ENCODE data around the gene XPO6. TPM values are rescaled to one million over a fixed set of nuclear protein-coding genes. Genes with fewer than 3 reads are reported as not detected.

Gene XPO6
- total RNA-seq, 1 experiment from 2014 or later, result 106 TPM

DNA sequence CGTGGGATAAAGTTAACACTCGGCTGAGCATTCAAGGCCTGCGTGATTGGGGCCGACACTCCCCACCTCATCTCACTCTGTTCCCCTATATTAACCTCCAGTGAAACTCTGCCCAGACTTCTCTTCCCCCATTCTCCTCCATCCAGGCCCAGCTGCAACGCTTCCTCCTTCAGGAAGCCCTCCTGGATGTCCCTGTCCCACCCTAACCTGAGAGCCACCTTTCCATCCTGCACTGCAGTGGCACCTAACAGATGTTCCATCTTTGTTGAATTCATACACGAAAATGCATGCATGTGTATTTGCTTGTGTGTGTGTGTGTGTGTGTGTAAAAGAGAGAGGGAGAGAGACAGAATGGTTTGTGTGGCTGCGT lies 48.0 kb upstream of the XPO6 start:
- ChIA-PET POLR2A (ENCODE audit: unreplicated experiment) (no interaction called here), CTCF (no interaction called here)
- Histone ChIP-seq H2AFZ (ENCODE audit: low read length) (no peak overlapping the region), H3K4me1 (ENCODE audit: insufficient read depth, low read length) (no peaks in the 10 kb centered on the region), H3K36me3 (ENCODE audit: low read depth, low read length) (no peaks in the 10 kb centered on the region), H3K27ac (ENCODE audit: low read length) (no peak overlapping the region), H3F3A (ENCODE audit: low read length, unreplicated experiment) (no peaks in the 10 kb centered on the region), H3K9ac (ENCODE audit: low read length) (no peak overlapping the region), H3K4me2 (ENCODE audit: low read length) (no peak overlapping the region), H3K79me2 (ENCODE audit: low read length) (no peaks in the 10 kb centered on the region), H3K9me2 (replicated peaks; ENCODE audit: low read length) (no peaks in the 10 kb centered on the region), H3K9me3 (ENCODE audit: low read length) (no peaks in the 10 kb centered on the region), H3K4me3 (ENCODE audit: low read length) (no peak overlapping the region), H3K27me3 (ENCODE audit: low read length) (0 out of 2 replicates have a peak, but pooled peaks cover 5% of the 10 kb centered on the region), H4K20me1 (ENCODE audit: low read length) (no peaks in the 10 kb centered on the region)
- TF ChIP-seq, protein P1, sequence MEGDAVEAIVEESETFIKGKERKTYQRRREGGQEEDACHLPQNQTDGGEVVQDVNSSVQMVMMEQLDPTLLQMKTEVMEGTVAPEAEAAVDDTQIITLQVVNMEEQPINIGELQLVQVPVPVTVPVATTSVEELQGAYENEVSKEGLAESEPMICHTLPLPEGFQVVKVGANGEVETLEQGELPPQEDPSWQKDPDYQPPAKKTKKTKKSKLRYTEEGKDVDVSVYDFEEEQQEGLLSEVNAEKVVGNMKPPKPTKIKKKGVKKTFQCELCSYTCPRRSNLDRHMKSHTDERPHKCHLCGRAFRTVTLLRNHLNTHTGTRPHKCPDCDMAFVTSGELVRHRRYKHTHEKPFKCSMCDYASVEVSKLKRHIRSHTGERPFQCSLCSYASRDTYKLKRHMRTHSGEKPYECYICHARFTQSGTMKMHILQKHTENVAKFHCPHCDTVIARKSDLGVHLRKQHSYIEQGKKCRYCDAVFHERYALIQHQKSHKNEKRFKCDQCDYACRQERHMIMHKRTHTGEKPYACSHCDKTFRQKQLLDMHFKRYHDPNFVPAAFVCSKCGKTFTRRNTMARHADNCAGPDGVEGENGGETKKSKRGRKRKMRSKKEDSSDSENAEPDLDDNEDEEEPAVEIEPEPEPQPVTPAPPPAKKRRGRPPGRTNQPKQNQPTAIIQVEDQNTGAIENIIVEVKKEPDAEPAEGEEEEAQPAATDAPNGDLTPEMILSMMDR (conservative IDR thresholded peaks at IDR 0.05; ENCODE audit: low read depth, low read length), result no peak
- TF ChIP-seq EZH2phosphoT487 (IDR thresholded peaks at IDR 0.05; ENCODE audit: borderline replicate concordance, low read length) (no peak), EZH2 (IDR thresholded peaks at IDR 0.05; ENCODE audit: low read length, unreplicated experiment) (no peak)
- no peak for ATAC-seq
- no TSS peak for BruUV-seq (replicated peaks)
- DNase-seq, result no peak
- intact Hi-C loops (cut with micrococcal nuclease), result no loop called here

DNA sequence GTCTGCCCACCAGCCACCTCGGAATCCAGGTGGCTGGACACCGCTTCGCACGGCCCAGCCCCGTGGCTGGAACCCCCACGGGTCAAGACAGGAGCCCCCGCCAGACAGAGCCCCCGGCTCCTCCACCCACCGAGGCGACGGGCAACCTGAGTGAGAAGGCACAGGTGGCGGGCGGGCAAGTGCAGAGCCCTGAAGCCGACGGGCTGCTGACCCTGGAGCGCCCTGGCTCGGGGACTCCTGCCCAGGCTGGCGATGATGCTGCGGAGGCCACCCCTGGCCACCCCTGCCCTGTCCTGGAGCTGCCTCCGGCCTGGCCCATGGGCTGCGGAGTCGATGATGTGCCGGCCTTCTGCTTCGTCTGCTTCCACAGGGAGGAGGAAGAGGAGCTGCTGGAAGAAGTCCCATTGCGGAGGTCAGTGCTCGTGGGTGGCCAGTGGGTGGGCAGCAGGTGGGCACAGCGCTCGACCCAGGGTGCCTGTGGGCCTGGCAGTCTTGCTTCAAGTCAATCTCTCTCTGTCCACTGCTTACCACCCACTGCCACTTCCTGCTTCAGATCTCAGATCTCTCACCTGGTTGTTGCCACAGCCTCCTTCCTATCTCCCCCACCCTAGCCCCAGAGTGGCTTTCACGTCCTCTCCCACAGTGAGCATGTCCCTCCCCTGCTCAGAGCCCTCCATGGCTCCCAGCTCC lies 47.5 kb upstream of the XPO6 start:
- no peaks in the 10 kb centered on the region for H3K4me1 ChIP-seq (ENCODE audit: insufficient read depth, low read length)
- TF ChIP-seq EZH2 (IDR thresholded peaks at IDR 0.05; ENCODE audit: low read length, unreplicated experiment), result no peak
- TF ChIP-seq, protein P1 (conservative IDR thresholded peaks at IDR 0.05; ENCODE audit: low read depth, low read length), result no peak
- TF ChIP-seq EZH2phosphoT487 (IDR thresholded peaks at IDR 0.05; ENCODE audit: borderline replicate concordance, low read length), result no peak
- H3K4me3 ChIP-seq (ENCODE audit: low read length), result no peak overlapping the region
- no peaks in the 10 kb centered on the region for H3K79me2 ChIP-seq (ENCODE audit: low read length)
- intact Hi-C loops (cut with micrococcal nuclease), result no loop called here
- BruUV-seq (replicated peaks), result no TSS peak
- H2AFZ ChIP-seq (ENCODE audit: low read length), result no peak overlapping the region
- DNase-seq (no peak), ATAC-seq (no peak)
- H3F3A ChIP-seq (ENCODE audit: low read length, unreplicated experiment), result no peaks in the 10 kb centered on the region
- no peaks in the 10 kb centered on the region for H3K9me3 ChIP-seq (ENCODE audit: low read length)
- ChIA-PET POLR2A (ENCODE audit: unreplicated experiment) (no interaction called here), CTCF (no interaction called here)
- no peaks in the 10 kb centered on the region for H3K9me2 ChIP-seq (replicated peaks; ENCODE audit: low read length)
- H3K36me3 ChIP-seq (ENCODE audit: low read depth, low read length), result no peaks in the 10 kb centered on the region
- no peaks in the 10 kb centered on the region for H4K20me1 ChIP-seq (ENCODE audit: low read length)
- H3K27me3 ChIP-seq (ENCODE audit: low read length), result 0 out of 2 replicates have a peak, but pooled peaks cover 5% of the 10 kb centered on the region
- H3K4me2 ChIP-seq (ENCODE audit: low read length), result no peak overlapping the region
- no peak overlapping the region for H3K9ac ChIP-seq (ENCODE audit: low read length)
- H3K27ac ChIP-seq (ENCODE audit: low read length), result no peak overlapping the region

DNA sequence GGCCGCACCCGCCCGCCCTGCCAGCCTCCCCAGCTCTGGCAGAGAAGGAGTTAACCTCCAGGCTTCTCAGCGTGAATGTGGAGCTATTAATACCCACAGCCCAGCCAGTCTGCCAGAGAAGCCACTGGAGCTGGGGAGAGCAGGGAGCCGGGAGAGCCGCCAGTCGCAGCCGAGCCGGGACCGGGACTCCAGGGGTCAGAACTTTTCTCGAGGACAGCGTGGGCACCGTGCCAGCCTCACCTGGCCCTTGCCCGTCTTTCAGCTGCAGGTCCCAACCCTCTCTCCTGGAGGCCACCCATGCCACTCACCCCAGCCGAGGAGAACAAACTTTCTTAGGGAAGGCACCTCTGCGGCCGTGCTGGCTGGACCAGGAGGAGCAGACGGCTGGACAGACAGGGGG lies 46.8 kb upstream of the XPO6 start:
- ChIA-PET POLR2A (ENCODE audit: unreplicated experiment) (no interaction called here), CTCF (no interaction called here)
- DNase-seq, result no peak
- no peaks in the 10 kb centered on the region for H3K36me3 ChIP-seq (ENCODE audit: low read depth, low read length)
- no peaks in the 10 kb centered on the region for H3K9me3 ChIP-seq (ENCODE audit: low read length)
- H3K27me3 ChIP-seq (ENCODE audit: low read length), result 0 out of 2 replicates have a peak, but pooled peaks cover 5% of the 10 kb centered on the region
- H3F3A ChIP-seq (ENCODE audit: low read length, unreplicated experiment), result no peaks in the 10 kb centered on the region
- H3K9me2 ChIP-seq (replicated peaks; ENCODE audit: low read length), result no peaks in the 10 kb centered on the region
- no peak overlapping the region for H3K9ac ChIP-seq (ENCODE audit: low read length)
- no peak overlapping the region for H3K4me3 ChIP-seq (ENCODE audit: low read length)
- H3K79me2 ChIP-seq (ENCODE audit: low read length), result no peaks in the 10 kb centered on the region
- no peaks in the 10 kb centered on the region for H4K20me1 ChIP-seq (ENCODE audit: low read length)
- no peaks in the 10 kb centered on the region for H3K4me1 ChIP-seq (ENCODE audit: insufficient read depth, low read length)
- H2AFZ ChIP-seq (ENCODE audit: low read length), result no peak overlapping the region
- intact Hi-C loops (cut with micrococcal nuclease), result no loop called here
- no peak overlapping the region for H3K4me2 ChIP-seq (ENCODE audit: low read length)
- TF ChIP-seq EZH2 (IDR thresholded peaks at IDR 0.05; ENCODE audit: low read length, unreplicated experiment) (no peak), EZH2phosphoT487 (IDR thresholded peaks at IDR 0.05; ENCODE audit: borderline replicate concordance, low read length) (no peak)
- TF ChIP-seq, protein P1 (conservative IDR thresholded peaks at IDR 0.05; ENCODE audit: low read depth, low read length), result no peak
- H3K27ac ChIP-seq (ENCODE audit: low read length), result no peak overlapping the region
- no peak for ATAC-seq
- BruUV-seq (replicated peaks), result no TSS peak

Data from PC-3 (cell line).